GM12865 (cell line): ENCODE measurements around the gene ECSIT.
"Not testable (repeated sequence)": the region's sequence is repeated elsewhere in the genome, so short reads cannot be mapped to it uniquely, and the experiment has no call there.

Source experiments
- DNase-seq: peaks from one replicate; pipeline ENCODE4 v3.0.0; 2010; ENCODE audit warnings: low read depth
- H3K4me3 ChIP-seq: 2 replicates; pipeline ENCODE4 v1.5.1; 2011; ENCODE audit warnings: mild to moderate bottlenecking, low read depth, low read length, control low read depth
- TF ChIP-seq, protein P1 (sequence below): IDR thresholded peaks from 2 replicates; pipeline ENCODE4 v1.5.1; 2011; ENCODE audit warnings: low read length, control low read depth, low read depth, inconsistent platforms; ENCODE audit not compliant: insufficient read depth; ENCODE audit errors: missing control alignments

The ECSIT gene, protein sequence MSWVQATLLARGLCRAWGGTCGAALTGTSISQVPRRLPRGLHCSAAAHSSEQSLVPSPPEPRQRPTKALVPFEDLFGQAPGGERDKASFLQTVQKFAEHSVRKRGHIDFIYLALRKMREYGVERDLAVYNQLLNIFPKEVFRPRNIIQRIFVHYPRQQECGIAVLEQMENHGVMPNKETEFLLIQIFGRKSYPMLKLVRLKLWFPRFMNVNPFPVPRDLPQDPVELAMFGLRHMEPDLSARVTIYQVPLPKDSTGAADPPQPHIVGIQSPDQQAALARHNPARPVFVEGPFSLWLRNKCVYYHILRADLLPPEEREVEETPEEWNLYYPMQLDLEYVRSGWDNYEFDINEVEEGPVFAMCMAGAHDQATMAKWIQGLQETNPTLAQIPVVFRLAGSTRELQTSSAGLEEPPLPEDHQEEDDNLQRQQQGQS

DNA sequence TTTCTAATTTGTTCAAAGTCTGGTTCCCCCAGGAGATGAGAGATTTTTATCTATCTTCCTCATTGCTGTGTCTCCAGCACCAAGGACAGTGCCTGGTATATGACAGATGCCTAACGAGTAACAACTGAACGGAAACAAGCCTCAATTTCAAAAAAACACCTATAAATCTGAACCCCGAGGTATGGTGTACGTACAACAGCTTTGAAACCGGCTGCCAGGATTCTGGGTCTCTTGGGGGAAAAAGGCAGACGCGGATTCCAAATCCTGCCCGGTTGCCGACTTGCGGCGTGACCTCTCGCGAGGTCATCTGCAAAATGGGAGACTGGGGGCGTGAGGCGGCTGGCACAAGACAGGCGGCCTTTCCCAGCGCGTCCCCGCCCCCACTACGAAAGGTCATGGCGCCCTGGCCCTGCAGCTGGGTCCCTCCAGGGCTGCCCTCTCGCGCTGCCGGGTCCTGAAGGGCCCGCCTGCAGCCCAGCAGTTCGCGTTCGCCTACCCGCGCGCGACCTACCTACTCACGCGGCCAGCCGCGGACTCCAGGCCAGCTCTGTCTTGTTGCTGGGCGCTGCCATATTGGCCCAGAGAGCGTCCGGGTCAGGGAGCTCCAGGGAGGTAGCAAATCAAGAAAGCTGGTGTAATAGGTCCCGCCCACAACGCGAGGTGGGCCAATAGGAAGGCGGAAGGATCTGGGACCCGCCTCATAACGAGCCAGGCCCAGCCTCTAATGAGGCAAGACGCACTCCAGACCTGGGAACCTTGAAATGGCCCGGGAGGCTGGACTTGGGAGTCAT, at the start of gene ECSIT:
Gene ECSIT (minus strand): TSS at position 584 of the 791 bp plus-strand sequence. CDS start 9,964 bp downstream, outside the sequence.
- TF ChIP-seq, protein P1, sequence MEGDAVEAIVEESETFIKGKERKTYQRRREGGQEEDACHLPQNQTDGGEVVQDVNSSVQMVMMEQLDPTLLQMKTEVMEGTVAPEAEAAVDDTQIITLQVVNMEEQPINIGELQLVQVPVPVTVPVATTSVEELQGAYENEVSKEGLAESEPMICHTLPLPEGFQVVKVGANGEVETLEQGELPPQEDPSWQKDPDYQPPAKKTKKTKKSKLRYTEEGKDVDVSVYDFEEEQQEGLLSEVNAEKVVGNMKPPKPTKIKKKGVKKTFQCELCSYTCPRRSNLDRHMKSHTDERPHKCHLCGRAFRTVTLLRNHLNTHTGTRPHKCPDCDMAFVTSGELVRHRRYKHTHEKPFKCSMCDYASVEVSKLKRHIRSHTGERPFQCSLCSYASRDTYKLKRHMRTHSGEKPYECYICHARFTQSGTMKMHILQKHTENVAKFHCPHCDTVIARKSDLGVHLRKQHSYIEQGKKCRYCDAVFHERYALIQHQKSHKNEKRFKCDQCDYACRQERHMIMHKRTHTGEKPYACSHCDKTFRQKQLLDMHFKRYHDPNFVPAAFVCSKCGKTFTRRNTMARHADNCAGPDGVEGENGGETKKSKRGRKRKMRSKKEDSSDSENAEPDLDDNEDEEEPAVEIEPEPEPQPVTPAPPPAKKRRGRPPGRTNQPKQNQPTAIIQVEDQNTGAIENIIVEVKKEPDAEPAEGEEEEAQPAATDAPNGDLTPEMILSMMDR, result no peak
- peak within 1 kb of the TSS; percentile 87 for H3K4me3 ChIP-seq
- peak; percentile 98 for DNase-seq

DNA sequence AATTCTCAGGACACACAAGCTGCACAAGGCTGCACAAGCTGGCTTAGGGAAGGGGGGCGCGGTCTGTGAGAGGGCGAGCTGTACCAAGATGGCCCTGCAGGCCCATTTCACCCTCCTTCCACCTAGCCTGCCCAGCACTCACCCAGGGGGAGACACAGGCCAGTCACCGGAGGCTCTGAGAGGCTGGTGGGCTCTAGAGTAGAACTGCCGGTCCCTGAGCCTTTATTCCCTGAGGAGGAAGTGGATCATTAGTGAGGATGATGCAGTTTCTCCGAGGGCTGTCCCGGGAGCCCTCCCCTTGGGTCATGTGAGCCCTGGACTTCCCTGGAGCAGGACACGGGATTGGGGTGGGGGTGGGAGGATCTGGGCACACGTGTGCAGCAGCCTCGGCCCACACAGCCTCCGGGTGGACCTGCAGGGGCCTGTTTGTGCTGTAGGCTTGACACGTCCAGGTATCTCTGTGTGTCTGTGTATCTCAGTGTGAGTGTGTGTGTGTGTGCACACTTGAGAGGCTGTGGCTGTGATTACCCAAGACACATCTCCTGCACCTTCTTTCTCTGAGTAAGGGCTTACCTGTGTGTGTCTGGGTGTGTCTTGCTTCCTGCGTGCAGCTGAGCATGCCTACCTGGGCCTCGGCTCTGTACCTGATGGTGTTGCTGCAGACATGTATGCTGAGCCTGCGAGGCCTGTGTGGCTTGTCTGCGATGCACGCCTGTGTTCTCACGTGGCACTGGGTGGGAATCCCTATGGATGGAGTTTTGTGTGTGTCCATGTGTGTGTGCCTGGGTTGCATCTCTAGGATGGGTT, 48.7 kb upstream of the ECSIT start, which contains the start of gene ACP5:
Gene ACP5 (minus strand): TSS at position 195 of the 807 bp plus-strand sequence. CDS start 328 bp downstream, outside the sequence.
- no peak for DNase-seq
- H3K4me3 ChIP-seq, result peak within 1 kb of the TSS; percentile 49
- TF ChIP-seq, protein P1, result no peak

DNA sequence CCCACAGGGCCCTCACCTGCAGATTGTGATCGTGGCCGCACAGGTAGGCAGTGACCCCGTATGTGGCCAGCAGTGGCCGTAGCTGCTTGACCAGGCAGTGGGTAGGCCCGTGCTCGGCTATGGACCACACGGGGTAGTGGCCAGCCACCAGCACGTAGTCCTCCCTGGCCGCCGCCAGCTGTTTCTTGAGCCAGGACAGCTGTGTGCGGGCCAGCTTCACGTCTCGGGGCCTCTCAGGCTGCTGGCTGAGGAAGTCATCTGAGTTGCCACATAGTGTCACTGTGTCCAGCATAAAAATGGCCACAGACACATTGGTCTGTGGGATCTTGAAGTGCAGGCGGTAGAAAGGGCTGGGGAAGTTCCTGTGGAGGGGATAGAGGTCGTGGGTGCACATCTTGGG, 47.3 kb upstream of the ECSIT start:
- no peak for DNase-seq
- H3K4me3 ChIP-seq, result no peak overlapping the region
- TF ChIP-seq, protein P1, result no peak

DNA sequence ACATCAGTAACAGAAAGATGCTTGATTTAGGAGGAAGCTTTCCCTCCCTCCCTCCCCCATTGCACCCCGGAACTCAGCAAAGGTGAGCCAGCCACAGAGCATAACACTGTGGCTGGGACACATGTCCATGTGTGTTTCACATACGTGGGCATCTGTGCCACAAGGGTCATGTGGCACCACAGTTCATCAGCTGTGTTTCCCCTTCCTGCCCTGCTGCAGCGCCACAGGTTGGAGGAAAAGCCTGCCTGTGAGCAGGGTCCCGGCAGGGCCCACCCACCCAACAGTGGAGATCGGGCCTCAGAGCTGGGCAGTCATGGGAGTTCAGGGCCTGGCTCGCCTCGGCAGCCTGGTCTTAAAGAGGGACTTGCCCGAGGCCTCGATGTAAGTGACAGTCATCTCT, 45.8 kb upstream of the ECSIT start:
- H3K4me3 ChIP-seq, result no peak overlapping the region
- TF ChIP-seq, protein P1, result no peak
- DNase-seq, result peak; percentile 54

DNA sequence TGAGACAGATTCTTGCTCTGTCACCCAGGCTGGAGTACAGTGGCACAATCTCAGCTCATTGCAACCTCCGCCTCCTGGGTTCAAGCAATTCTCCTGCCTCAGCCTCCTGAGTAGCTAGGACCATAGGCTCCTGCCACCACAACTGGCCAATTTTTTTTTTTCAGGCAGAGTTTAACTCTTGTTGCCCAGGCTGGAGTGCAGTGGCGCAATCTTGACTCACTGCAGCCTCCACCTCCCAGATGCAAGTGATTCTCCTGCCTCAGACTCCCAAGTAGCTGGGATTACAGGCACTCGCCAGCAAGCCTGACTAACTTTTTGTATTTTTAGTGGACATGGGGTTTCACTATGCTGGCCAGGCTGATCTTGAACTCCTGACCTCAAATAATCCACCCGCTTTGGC, 44.8 kb upstream of the ECSIT start:
- H3K4me3 ChIP-seq, DNase-seq: not testable (repeated sequence)

DNA sequence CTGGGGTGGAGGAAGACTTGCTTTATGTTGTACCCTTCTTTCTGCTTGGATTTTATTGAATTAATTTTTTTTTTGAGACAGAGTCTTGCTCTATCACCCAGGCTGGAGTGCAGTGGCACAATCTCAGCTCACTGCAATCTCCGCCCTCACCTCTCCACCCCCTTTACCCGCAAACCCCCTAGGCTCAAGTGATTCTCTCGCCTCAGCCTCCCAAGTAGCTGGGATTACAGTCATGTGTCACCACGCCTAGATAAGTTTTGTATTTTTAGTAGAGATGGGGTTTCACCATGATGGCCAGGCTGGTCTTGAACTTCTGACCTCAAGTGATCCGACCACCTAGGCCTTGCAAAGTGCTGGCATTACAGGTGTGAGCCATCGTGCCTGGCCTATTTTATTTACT, 44.4 kb upstream of the ECSIT start:
- not testable (repeated sequence) for DNase-seq

DNA sequence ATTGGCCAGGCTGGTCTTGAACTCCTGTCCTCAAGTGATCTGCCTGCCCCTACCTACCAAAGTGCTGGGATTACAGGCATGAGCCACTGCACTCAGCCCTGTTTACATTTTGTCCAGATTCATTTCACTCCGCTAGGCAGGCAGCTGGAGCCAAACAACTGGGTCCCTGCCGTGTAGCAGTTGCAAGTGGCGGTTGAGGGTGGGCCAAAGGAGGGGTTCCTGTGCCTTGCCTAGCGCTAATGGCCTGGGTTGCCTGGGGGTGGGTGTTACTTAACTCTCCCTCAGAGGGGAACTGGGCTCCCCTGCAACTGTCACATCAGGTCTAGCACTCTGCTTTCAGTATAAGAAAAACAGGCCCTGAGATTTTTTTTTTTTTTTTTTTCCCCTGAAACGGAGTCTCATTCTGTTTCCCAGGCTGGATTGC, 41.1 kb upstream of the ECSIT start:
- H3K4me3 ChIP-seq, result no peak overlapping the region
- TF ChIP-seq, protein P1, result no peak
- DNase-seq, result peak; percentile 32

More for the DNA sequence above, 44.4 kb upstream of the ECSIT start:
- not testable (repeated sequence) for H3K4me3 ChIP-seq
